Gastroesophageal sphincter (tissue), 4 donors: ENCODE measurements around the gene C19orf53. TPM values are rescaled to one million over a fixed set of nuclear protein-coding genes. Genes with fewer than 3 reads are reported as not detected.

ENCODE experiments used
- ATAC-seq: fragments of 150-250 bp; one replicate; pipeline ENCODE4 v1.9.1; 2016; ENCODE audit warnings: mild to moderate bottlenecking, moderate library complexity
- H3K27ac ChIP-seq, 4 donors: fragments of 200-600 bp; sonication (generic) in 3 of 4; 1 replicate in 3 of 4; 2 replicates in 1 of 4; pipeline ENCODE4 v1.5.1; 2016 to 2019
- H3K27me3 ChIP-seq: fragments of 200-600 bp; sonication (generic); one replicate; pipeline ENCODE4 v1.5.1; 2019
- H3K36me3 ChIP-seq, 2 donors: fragments of 200-600 bp; sonication (generic); one replicate each; pipeline ENCODE4 v1.5.1; 2019; ENCODE audit warnings: control low read depth in 1 of 2
- H3K4me1 ChIP-seq, 3 donors: fragments of 200-600 bp; sonication (generic); 1 replicate in 2 of 3; 2 replicates in 1 of 3; pipeline ENCODE4 v1.5.1; 2016 to 2019; ENCODE audit warnings: control low read depth in 2 of 3
- H3K4me3 ChIP-seq, 2 donors: fragments of 200-600 bp; sonication (generic); one replicate each; pipeline ENCODE4 v1.5.1; 2019; ENCODE audit warnings: mild to moderate bottlenecking in 1 of 2, moderate library complexity in 1 of 2
- H3K9me3 ChIP-seq, 3 donors: fragments of 200-600 bp; sonication (generic); one replicate each; pipeline ENCODE4 v1.5.1; 2017 to 2019; ENCODE audit warnings: control low read depth in 2 of 3
- EP300 ChIP-seq: sonication (generic); formaldehyde crosslinking; IDR thresholded peaks from one replicate; pipeline ENCODE4 v1.6.1; 2017; ENCODE audit warnings: antibody characterized with exemption, mild to moderate bottlenecking
- POLR2A ChIP-seq, 2 donors: fragments of 450-650 bp; IDR thresholded peaks; one replicate each; pipeline ENCODE4 v1.6.1; 2017; ENCODE audit warnings: antibody characterized with exemption in 2 of 2, mild to moderate bottlenecking in 2 of 2, moderate library complexity in 1 of 2
- POLR2AphosphoS5 ChIP-seq: sonication (generic); formaldehyde crosslinking; IDR thresholded peaks from one replicate; pipeline ENCODE4 v1.6.1; 2017; ENCODE audit warnings: antibody characterized with exemption
- WGBS, 2 donors: methylation state at CpG; one replicate each; pipeline ENCODE4 v1.1.5; 2018; ENCODE audit warnings: low coverage in 1 of 2; 5-methylcytosine and 5-hydroxymethylcytosine counted together
- total RNA-seq, 4 donors: library from RNA; depleted of rRNA; stranded (reverse); fragments of >200 nt; gene quantifications; one replicate each; pipeline ENCODE4 v1.1.0, GENCODE V29; 2016
- TF ChIP-seq, protein P1 (sequence below), 4 experiments: fragments of 200-600 bp in 2 of 4; fragments of 450-650 bp in 2 of 4; sonication (generic) in 1 of 4; IDR thresholded peaks; one replicate each; pipeline ENCODE4 v1.5.1; 2017 to 2019; ENCODE audit warnings: antibody characterized with exemption in 4 of 4, mild to moderate bottlenecking in 2 of 4, moderate library complexity in 2 of 4

C19orf53 gene
- total RNA-seq, 4 donors from 2014 or later, result 123 to 142 (median 128) TPM

DNA sequence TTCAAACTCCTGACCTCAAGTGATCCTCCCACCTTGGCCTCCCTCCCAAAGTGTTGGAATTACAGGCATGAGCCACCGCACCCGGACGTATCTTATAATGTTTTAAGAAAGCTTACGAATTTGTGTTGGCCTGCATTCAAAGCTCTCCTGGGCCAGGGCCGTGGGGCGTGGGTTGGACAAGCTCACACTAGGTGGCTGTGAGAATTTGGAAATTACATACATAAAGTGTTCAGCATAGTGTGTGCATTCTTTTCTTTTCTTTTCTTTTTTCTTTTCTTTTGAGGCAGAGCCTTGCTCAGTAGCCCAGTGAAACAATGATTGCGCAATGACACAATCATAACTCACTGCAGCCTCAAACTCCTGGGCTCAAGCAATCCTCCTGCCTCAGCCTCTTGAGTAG lies 23.6 kb downstream of the C19orf53 start:
- 23 to 25% methylated on average over 5 to 6 of the region's 7 CpGs for WGBS, 2 donors
- TF ChIP-seq POLR2A (IDR thresholded peaks at IDR 0.05) (no peak), POLR2AphosphoS5 (no peak), EP300 (no peak)
- TF ChIP-seq, protein P1, sequence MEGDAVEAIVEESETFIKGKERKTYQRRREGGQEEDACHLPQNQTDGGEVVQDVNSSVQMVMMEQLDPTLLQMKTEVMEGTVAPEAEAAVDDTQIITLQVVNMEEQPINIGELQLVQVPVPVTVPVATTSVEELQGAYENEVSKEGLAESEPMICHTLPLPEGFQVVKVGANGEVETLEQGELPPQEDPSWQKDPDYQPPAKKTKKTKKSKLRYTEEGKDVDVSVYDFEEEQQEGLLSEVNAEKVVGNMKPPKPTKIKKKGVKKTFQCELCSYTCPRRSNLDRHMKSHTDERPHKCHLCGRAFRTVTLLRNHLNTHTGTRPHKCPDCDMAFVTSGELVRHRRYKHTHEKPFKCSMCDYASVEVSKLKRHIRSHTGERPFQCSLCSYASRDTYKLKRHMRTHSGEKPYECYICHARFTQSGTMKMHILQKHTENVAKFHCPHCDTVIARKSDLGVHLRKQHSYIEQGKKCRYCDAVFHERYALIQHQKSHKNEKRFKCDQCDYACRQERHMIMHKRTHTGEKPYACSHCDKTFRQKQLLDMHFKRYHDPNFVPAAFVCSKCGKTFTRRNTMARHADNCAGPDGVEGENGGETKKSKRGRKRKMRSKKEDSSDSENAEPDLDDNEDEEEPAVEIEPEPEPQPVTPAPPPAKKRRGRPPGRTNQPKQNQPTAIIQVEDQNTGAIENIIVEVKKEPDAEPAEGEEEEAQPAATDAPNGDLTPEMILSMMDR (IDR thresholded peaks at IDR 0.05), result no peak
- H3K4me1 ChIP-seq, result peaks cover 0 to 42% (median 12%) of the 10 kb centered on the region in 3 donors
- no peak overlapping the region for H3K4me3 ChIP-seq
- peaks cover 0 to 6% of the 10 kb centered on the region in 2 donors for H3K36me3 ChIP-seq
- H3K27me3 ChIP-seq, result no peaks in the 10 kb centered on the region
- no peak for ATAC-seq
- H3K27ac ChIP-seq, result peak overlapping the region in 3 of 4 donors; percentile 51 to 94 (median 92)
- H3K9me3 ChIP-seq, result no peaks in the 10 kb centered on the region

DNA sequence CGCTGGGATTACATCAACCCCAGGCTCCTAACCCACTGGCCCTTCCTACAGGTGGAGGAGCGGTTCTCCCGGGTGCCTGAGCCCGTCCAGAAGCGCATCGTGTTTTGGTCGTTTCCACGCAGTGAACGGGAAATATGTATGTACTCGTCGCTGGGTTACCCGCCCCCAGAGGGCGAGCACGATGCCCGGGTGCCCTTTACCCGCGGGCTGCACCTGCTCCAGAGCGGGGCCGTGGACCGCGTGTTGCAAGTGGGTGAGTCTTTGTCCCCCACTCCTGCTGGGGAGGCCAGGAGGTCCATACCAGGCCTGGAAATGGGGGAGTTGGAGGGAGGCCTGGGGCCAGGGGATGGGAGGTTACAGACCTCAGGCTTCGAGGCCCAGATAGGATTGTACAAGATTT lies 25.4 kb downstream of the C19orf53 start:
- Histone ChIP-seq H3K9me3 (no peaks in the 10 kb centered on the region), H3K4me1 (peaks cover 0 to 34% (median 12%) of the 10 kb centered on the region in 3 donors), H3K27me3 (no peaks in the 10 kb centered on the region), H3K27ac (no peak overlapping the region), H3K4me3 (no peak overlapping the region), H3K36me3 (peaks cover 0 to 7% of the 10 kb centered on the region in 2 donors)
- WGBS, 2 donors, result 90 to 100% methylated on average over 2 to 13 of the region's 22 CpGs
- ATAC-seq, result no peak
- TF ChIP-seq, protein P1 (IDR thresholded peaks at IDR 0.05), result no peak
- TF ChIP-seq EP300 (no peak), POLR2A (IDR thresholded peaks at IDR 0.05) (no peak), POLR2AphosphoS5 (no peak)

DNA sequence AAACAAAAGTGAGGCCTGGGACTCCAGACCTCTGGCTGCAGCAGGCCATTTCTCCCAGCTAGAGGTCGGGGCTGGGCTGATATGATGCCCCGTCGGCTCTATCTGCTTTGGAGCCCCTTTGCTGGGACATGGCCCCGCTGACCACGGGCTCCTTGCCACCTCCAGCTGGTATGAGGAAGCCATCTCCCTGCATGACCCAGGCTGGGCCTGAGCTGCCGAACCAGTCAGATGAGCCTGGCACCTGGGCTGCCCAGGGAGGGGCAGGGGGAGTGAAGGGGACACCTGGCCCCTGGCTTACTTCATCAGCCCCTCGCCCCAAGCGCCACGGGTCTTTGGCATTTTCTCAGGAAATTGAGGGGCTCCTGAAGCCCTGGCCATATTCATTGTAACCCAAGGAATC lies 28.8 kb downstream of the C19orf53 start:
- no peak for ATAC-seq

DNA sequence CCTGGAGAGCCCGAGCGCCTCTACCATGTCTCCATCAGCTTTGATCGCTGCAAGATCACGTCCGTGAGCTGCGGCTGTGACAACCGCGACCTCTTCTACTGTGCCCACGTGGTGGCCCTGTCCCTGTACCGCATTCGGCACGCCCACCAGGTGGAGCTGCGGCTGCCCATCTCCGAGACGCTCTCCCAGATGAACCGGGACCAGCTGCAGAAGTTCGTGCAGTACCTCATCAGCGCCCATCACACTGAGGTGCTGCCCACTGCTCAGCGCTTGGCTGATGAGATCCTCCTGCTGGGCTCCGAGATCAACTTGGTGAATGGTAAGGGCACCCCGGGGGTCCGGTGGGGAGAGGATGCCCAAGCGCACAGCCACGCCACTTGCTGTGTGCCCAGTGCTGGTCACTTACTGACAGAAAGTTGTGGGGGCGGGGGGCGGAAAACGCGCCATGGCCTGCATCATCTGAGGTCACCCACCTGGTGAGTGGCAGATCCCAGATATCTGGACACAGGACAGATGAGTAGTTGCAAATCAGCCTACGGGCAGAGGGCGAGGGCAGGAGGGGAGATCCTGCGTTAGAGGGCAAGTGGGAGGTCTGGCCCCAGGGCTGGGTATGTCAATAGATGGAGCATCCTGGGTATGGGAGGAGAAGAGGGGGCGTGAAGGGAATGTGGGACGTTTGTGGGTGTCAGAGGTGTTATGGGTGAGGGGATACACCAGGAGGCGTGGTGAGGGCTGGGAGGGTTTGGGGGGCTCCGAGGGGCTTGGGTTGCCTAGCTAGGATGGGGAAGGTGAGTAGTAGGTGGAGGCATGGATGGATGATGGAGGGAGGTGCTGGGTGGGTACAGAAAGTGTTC lies 30.8 kb downstream of the C19orf53 start:
- no peak for TF ChIP-seq POLR2AphosphoS5
- no peak for TF ChIP-seq EP300
- TF ChIP-seq, protein P1 (IDR thresholded peaks at IDR 0.05), result peak in 3 of 4 experiments; percentile 64 to 71 (median 68)
- no peak for TF ChIP-seq POLR2A (IDR thresholded peaks at IDR 0.05)
- no peak for ATAC-seq
- WGBS, 2 donors, result 69 to 75% methylated on average over 10 to 17 of the region's 35 CpGs

More for the DNA sequence above, 28.8 kb downstream of the C19orf53 start:
- Histone ChIP-seq H3K4me1 (peaks cover 0 to 12% (median 0%) of the 10 kb centered on the region in 3 donors), H3K27ac (no peak overlapping the region), H3K36me3 (peaks cover 0 to 23% of the 10 kb centered on the region in 2 donors), H3K27me3 (no peaks in the 10 kb centered on the region), H3K9me3 (no peaks in the 10 kb centered on the region), H3K4me3 (no peak overlapping the region)
- WGBS, 2 donors, result 100% methylated on average over 2 of the region's 9 CpGs; no CpG with 5 or more reads in 1 of the 2 donors
- TF ChIP-seq POLR2AphosphoS5 (no peak), POLR2A (IDR thresholded peaks at IDR 0.05) (no peak), EP300 (no peak)
- TF ChIP-seq, protein P1 (IDR thresholded peaks at IDR 0.05), result no peak

DNA sequence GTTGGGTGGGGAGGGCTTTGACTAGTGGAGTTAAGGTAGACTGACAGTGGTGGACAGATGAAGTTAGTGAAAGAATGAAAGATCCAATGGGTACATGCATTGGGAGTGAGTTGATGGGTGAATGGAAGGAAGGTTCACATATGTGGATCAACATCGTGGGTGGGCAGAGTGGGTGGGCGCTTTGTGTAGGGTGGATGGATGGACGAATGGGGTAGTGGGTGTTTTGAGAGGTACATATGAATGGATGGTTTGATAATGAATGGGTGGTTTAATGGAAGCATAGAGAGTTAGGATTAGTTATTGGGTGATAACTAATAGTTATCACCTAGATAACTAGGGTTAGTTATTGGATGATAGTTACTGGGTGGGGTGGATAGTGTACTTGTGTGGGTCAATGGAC lies 32.5 kb downstream of the C19orf53 start:
- Histone ChIP-seq H3K4me1 (peaks cover 0 to 7% (median 0%) of the 10 kb centered on the region in 3 donors), H3K36me3 (peaks cover 0 to 46% of the 10 kb centered on the region in 2 donors), H3K27ac (no peak overlapping the region), H3K27me3 (no peaks in the 10 kb centered on the region), H3K4me3 (no peak overlapping the region), H3K9me3 (no peaks in the 10 kb centered on the region)
- no peak for ATAC-seq
- TF ChIP-seq POLR2AphosphoS5 (no peak), POLR2A (IDR thresholded peaks at IDR 0.05) (no peak), EP300 (no peak)
- TF ChIP-seq, protein P1 (IDR thresholded peaks at IDR 0.05), result no peak
- WGBS, 2 donors, result 90 to 91% methylated on average over 3 of the region's 3 CpGs

More for the DNA sequence above, 30.8 kb downstream of the C19orf53 start:
- peaks cover 0 to 7% (median 0%) of the 10 kb centered on the region in 3 donors for H3K4me1 ChIP-seq
- H3K36me3 ChIP-seq, result peaks cover 0 to 39% of the 10 kb centered on the region in 2 donors
- no peak overlapping the region for H3K27ac ChIP-seq
- H3K9me3 ChIP-seq, result no peaks in the 10 kb centered on the region
- H3K27me3 ChIP-seq, result no peaks in the 10 kb centered on the region
- H3K4me3 ChIP-seq, result no peak overlapping the region
